ENCODE measurements around the gene PRKAA2. TPM values are rescaled to one million over a fixed set of nuclear protein-coding genes. Genes with fewer than 3 reads are reported as not detected.

Gene PRKAA2
- total and polyA plus RNA-seq, 10 of the 15 experiments (the other 5 are each of a cell fraction or from before 2014, with no cell fraction given), result 0.01 TPM; not detected in 9

DNA sequence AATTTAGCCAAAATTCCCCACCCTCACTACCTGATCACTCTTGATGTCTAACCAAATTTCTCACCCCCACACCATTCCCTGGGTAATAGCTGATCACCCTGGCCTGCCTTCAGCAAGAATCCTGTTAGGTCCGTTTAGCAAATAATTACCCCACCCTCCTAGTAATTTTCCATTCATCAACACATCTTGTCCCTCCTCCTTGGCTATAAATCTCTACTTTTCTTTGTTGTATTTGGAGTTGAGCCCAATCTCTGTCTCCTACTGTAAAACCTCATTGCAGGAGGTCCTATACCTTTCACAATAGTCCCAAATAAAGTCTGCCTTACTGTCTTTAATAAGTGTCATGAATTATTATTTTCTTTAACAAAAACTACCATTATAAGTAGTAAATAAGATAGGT is 6.9 kb upstream of the PRKAA2 start (continued):
- no peak for TF ChIP-seq SUPT20H (IDR thresholded peaks at IDR 0.05; ENCODE audit: borderline replicate concordance, control insufficient read depth, low read depth, low read length)
- TF ChIP-seq IRF5 (IDR thresholded peaks at IDR 0.05; ENCODE audit: borderline replicate concordance), result no peak
- no peak for TF ChIP-seq BMI1 (IDR thresholded peaks at IDR 0.05; ENCODE audit: borderline replicate concordance)
- TF ChIP-seq EZH2 (IDR thresholded peaks at IDR 0.05; ENCODE audit: borderline replicate concordance, control insufficient read depth, low read depth, low read length), result no peak

DNA sequence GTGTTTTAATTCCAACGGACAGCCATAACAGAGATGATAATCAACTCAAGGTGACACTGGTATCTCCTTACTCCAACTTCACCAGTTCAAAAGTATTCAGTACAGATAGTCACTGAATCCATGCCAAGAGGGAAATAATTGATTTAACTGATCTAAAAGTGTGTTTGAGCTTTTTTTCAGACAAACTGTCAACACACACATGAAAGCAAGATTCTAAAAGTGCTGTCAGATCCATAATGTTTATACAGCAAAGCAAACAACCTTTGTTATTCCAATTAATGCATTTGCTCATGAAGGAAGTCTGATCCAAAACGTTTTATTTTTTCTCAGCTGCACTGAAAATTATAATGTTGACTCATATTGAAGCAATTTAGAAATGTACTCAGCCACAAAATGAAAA is 5.9 kb upstream of the PRKAA2 start:
- intact Hi-C loops (cut with micrococcal nuclease; ENCODE audit: unreplicated experiment), result no loop called here
- ChIA-PET SMC1A (ENCODE audit: uncharacterized antibody, unreplicated experiment) (no interaction called here), CTCF (no interaction called here), POLR2A (no interaction called here), RAD21 (ENCODE audit: unreplicated experiment) (no interaction called here)
- ATAC-seq, result no peak
- Histone ChIP-seq H4K20me1 (ENCODE audit: control insufficient read depth, insufficient read depth) (no peaks in the 10 kb centered on the region), H3K9ac (ENCODE audit: control insufficient read depth, insufficient read depth, low read length) (no peak overlapping the region), H3K4me3 (no peak overlapping the region), H2AFZ (ENCODE audit: control insufficient read depth, low read depth, low read length) (no peak overlapping the region), H3K9me3 (replicated peaks; ENCODE audit: control insufficient read depth, insufficient read depth, low read length) (no peaks in the 10 kb centered on the region), H3K27me3 (replicated peaks in 1 of 2; ENCODE audit: control insufficient read depth in 2 of 2, insufficient read depth in 2 of 2, low read length in 1 of 2) (peaks cover 0 to 3% of the 10 kb centered on the region in 2 experiments; a peak in 1 of 4 replicates), H3K27ac (ENCODE audit: control insufficient read depth, insufficient read depth) (no peak overlapping the region), H3K4me2 (ENCODE audit: control insufficient read depth, insufficient read depth) (no peak overlapping the region), H3K36me3 (ENCODE audit: control insufficient read depth in 2 of 2, insufficient read depth in 2 of 2, low read length in 1 of 2) (no peaks in the 10 kb centered on the region), H3K4me1 (ENCODE audit: control insufficient read depth, insufficient read depth, low read length) (no peaks in the 10 kb centered on the region), H3K79me2 (ENCODE audit: control insufficient read depth, insufficient read depth, low read length) (no peaks in the 10 kb centered on the region)
- 0% methylated on average over 2 of the region's 2 CpGs for WGBS (ENCODE audit: insufficient coverage, insufficient replicate concordance, low lambda C conversion rate, missing lambda C conversion rate)
- no peak for DNase-seq (ENCODE audit: low read depth, low spot score)
- FAIRE-seq, result no peak
- no TSS peak for BruUV-seq (replicated peaks)
- TF ChIP-seq POLR2A (IDR thresholded peaks at IDR 0.05; ENCODE audit: low read depth, low read length) (no peak), MLLT1 (IDR thresholded peaks at IDR 0.05) (no peak), NBN (IDR thresholded peaks at IDR 0.05) (no peak), CHD4 (IDR thresholded peaks at IDR 0.05) (no peak), SMARCA5 (IDR thresholded peaks at IDR 0.05) (no peak), JUNB (IDR thresholded peaks at IDR 0.05) (no peak), MYC (IDR thresholded peaks at IDR 0.05; ENCODE audit: insufficient read depth, insufficient read length, insufficient replicate concordance, low read length, severe bottlenecking) (no peak), ZNF384 (IDR thresholded peaks at IDR 0.05; ENCODE audit: borderline replicate concordance, low read depth, low read length) (no peak), NFXL1 (IDR thresholded peaks at IDR 0.05; ENCODE audit: borderline replicate concordance) (no peak), CBFB (IDR thresholded peaks at IDR 0.05; ENCODE audit: low read depth) (no peak), BCL3 (IDR thresholded peaks at IDR 0.05; ENCODE audit: borderline replicate concordance, insufficient read depth, low read depth, low read length, poor library complexity, severe bottlenecking) (no peak)
- TF ChIP-seq, protein P1, sequence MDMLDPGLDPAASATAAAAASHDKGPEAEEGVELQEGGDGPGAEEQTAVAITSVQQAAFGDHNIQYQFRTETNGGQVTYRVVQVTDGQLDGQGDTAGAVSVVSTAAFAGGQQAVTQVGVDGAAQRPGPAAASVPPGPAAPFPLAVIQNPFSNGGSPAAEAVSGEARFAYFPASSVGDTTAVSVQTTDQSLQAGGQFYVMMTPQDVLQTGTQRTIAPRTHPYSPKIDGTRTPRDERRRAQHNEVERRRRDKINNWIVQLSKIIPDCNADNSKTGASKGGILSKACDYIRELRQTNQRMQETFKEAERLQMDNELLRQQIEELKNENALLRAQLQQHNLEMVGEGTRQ (IDR thresholded peaks at IDR 0.05; ENCODE audit: borderline replicate concordance, low read depth, low read length), result no peak
- in situ Hi-C loops (cut with MboI), result no loop called here

Data from GM12878 (cell line).